ENCODE data around the gene ZNF799. TPM values are rescaled to one million over a fixed set of nuclear protein-coding genes. Genes with fewer than 3 reads are reported as not detected.

ZNF799 gene
- total RNA-seq, 1 experiment from 2014 or later: 3.6 TPM

DNA sequence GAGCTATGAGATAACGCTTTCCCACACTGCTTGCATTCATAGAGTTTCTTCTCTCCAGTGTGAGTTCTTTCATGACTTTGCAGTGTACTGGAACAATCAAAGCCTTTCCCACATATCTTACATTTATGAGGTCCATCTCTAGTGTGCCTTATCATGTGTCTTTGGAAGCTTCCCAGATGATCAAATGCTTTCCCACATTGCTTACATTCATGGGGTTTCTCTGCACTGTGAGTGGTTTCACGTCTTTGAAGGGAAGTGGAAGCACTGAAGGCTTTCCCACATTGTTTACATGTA lies 20.7 kb downstream of the ZNF799 start:
- H3K79me2 ChIP-seq (ENCODE audit: insufficient read depth, low read length): no peaks in the 10 kb centered on the region
- intact Hi-C loops (cut with micrococcal nuclease): no loop called here
- ChIA-PET POLR2A (no interaction called here), RAD21 (ENCODE audit: low non-redundant PET in 1 of 2, low total read pairs in 2 of 2, uncharacterized antibody in 2 of 2, unreplicated experiment in 2 of 2) (no interaction called here), CTCF (no interaction called here)
- H3K27me3 ChIP-seq (ENCODE audit: insufficient read depth, low read length): no peaks in the 10 kb centered on the region
- no TSS peak for BruUV-seq (replicated peaks)
- H3K4me2 ChIP-seq (ENCODE audit: low read length): no peak overlapping the region
- no peak overlapping the region for H3K27ac ChIP-seq (ENCODE audit: low read depth, low read length)
- H3K4me1 ChIP-seq (ENCODE audit: control insufficient read depth in 1 of 2, insufficient read depth in 2 of 2, low read length in 2 of 2): no peaks in the 10 kb centered on the region
- H3K9ac ChIP-seq (ENCODE audit: low read length): no peak overlapping the region
- H3K4me3 ChIP-seq (replicated peaks in 1 of 2; ENCODE audit: low read depth in 1 of 2, low read length in 2 of 2): no peak overlapping the region
- DNase-seq (ENCODE audit: low read depth, low spot score): no peak
- no peak for TF ChIP-seq CBX3 (IDR thresholded peaks at IDR 0.05; ENCODE audit: low read depth)
- TF ChIP-seq FOSL1 (IDR thresholded peaks at IDR 0.05; ENCODE audit: low read depth): no peak
- TF ChIP-seq TCF7L2 (IDR thresholded peaks at IDR 0.05; ENCODE audit: borderline replicate concordance, extremely low read depth, insufficient read depth, insufficient read length): no peak
- TF ChIP-seq YY1 (IDR thresholded peaks at IDR 0.05; ENCODE audit: extremely low read depth, insufficient replicate concordance, low read depth, low read length): no peak
- no peaks in the 10 kb centered on the region for H3K36me3 ChIP-seq (ENCODE audit: control insufficient read depth in 1 of 2, insufficient read depth in 2 of 2, low read length in 2 of 2)
- H4K20me1 ChIP-seq (ENCODE audit: insufficient read depth): no peaks in the 10 kb centered on the region
- peaks cover 15% of the 10 kb centered on the region in 2 experiments; a peak in 2 of 4 replicates for H3K9me3 ChIP-seq (ENCODE audit: control insufficient read depth in 1 of 2, insufficient read depth in 1 of 2, low read depth in 1 of 2, low read length in 2 of 2)
- no peak for ATAC-seq
- H2AFZ ChIP-seq (ENCODE audit: low read depth, low read length, poor library complexity, severe bottlenecking): no peak overlapping the region
- H3K9me2 ChIP-seq (ENCODE audit: insufficient read depth): no peaks in the 10 kb centered on the region

DNA sequence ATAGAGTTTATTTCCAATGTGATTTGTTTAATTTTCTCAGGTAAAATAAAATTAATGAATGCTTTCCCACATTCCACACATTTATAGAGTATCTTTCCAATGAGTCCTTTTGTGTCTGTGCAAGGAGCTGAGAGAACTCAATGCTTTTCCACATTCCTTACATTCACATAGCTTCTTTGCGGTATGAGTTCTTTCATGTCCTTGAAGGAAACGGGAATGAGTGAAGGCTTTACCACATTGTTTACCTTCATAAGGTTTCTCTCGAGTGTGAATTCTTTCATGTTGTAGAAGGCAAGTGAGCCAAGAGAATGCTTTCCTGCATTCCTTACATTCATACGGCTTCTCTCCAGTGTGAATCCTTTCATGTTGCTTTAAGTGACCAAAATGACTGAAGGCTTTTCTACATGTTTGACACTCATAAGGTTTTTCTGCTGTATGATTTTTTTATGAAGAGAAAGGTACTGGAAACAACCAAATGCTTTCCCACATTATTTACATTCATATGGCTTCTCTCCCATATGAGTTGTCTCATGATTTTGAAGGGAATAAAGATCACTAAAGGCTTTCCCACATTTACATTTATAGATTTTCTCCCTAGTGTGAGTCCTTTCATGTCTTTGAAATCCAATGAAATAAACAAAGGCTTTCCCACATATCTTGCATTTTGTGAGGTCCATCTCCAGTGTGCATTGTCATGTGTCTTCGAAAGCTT lies 21.2 kb downstream of the ZNF799 start:
- TF ChIP-seq, protein P1, sequence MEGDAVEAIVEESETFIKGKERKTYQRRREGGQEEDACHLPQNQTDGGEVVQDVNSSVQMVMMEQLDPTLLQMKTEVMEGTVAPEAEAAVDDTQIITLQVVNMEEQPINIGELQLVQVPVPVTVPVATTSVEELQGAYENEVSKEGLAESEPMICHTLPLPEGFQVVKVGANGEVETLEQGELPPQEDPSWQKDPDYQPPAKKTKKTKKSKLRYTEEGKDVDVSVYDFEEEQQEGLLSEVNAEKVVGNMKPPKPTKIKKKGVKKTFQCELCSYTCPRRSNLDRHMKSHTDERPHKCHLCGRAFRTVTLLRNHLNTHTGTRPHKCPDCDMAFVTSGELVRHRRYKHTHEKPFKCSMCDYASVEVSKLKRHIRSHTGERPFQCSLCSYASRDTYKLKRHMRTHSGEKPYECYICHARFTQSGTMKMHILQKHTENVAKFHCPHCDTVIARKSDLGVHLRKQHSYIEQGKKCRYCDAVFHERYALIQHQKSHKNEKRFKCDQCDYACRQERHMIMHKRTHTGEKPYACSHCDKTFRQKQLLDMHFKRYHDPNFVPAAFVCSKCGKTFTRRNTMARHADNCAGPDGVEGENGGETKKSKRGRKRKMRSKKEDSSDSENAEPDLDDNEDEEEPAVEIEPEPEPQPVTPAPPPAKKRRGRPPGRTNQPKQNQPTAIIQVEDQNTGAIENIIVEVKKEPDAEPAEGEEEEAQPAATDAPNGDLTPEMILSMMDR (IDR thresholded peaks at IDR 0.05 in 2 of 3, conservative IDR thresholded peaks at IDR 0.05 in 1 of 3; ENCODE audit: borderline replicate concordance in 1 of 3, insufficient read depth in 1 of 3, low read depth in 2 of 3, low read length in 2 of 3): no peak
- TF ChIP-seq ZFX (IDR thresholded peaks at IDR 0.05): no peak
- peak; percentile 62 for TF ChIP-seq ZNF274 (IDR thresholded peaks at IDR 0.05; ENCODE audit: low read depth, low read length)
- TF ChIP-seq SIN3A (IDR thresholded peaks at IDR 0.05; ENCODE audit: low read depth): no peak
- no peak for TF ChIP-seq POLR2AphosphoS5 (IDR thresholded peaks at IDR 0.05; ENCODE audit: low read depth, low read length)
- TF ChIP-seq TCF7L2 (IDR thresholded peaks at IDR 0.05; ENCODE audit: borderline replicate concordance, extremely low read depth, insufficient read depth, insufficient read length): no peak
- no peak for TF ChIP-seq SRF (IDR thresholded peaks at IDR 0.05; ENCODE audit: low read depth)
- intact Hi-C loops (cut with micrococcal nuclease): no loop called here
- H3K9me2 ChIP-seq (ENCODE audit: insufficient read depth): no peaks in the 10 kb centered on the region
- no peak overlapping the region for H2AFZ ChIP-seq (ENCODE audit: low read depth, low read length, poor library complexity, severe bottlenecking)
- ChIA-PET POLR2A (no interaction called here), CTCF (no interaction called here), RAD21 (ENCODE audit: low non-redundant PET in 1 of 2, low total read pairs in 2 of 2, uncharacterized antibody in 2 of 2, unreplicated experiment in 2 of 2) (no interaction called here)
- no peaks in the 10 kb centered on the region for H3K79me2 ChIP-seq (ENCODE audit: insufficient read depth, low read length)
- no peaks in the 10 kb centered on the region for H3K27me3 ChIP-seq (ENCODE audit: insufficient read depth, low read length)
- no peaks in the 10 kb centered on the region for H4K20me1 ChIP-seq (ENCODE audit: insufficient read depth)
- no peaks in the 10 kb centered on the region for H3K36me3 ChIP-seq (ENCODE audit: control insufficient read depth in 1 of 2, insufficient read depth in 2 of 2, low read length in 2 of 2)
- no peak overlapping the region for H3K9ac ChIP-seq (ENCODE audit: low read length)
- ATAC-seq: no peak
- no peak overlapping the region for H3K4me3 ChIP-seq (replicated peaks in 1 of 2; ENCODE audit: low read depth in 1 of 2, low read length in 2 of 2)
- BruUV-seq (replicated peaks): no TSS peak
- H3K27ac ChIP-seq (ENCODE audit: low read depth, low read length): no peak overlapping the region
- H3K4me2 ChIP-seq (ENCODE audit: low read length): no peak overlapping the region
- H3K4me1 ChIP-seq (ENCODE audit: control insufficient read depth in 1 of 2, insufficient read depth in 2 of 2, low read length in 2 of 2): no peaks in the 10 kb centered on the region
- peaks cover 15% of the 10 kb centered on the region in 2 experiments; a peak in 2 of 4 replicates for H3K9me3 ChIP-seq (ENCODE audit: control insufficient read depth in 1 of 2, insufficient read depth in 1 of 2, low read depth in 1 of 2, low read length in 2 of 2)
- no peak for DNase-seq (ENCODE audit: low read depth, low spot score)

Measured in HCT116 (cell line).